HepG2 (cell line): Measurements from ENCODE around the gene BCL2L2. TPM values are rescaled to one million over a fixed set of nuclear protein-coding genes. Genes with fewer than 3 reads are reported as not detected.

Source experiments
- BRF2 ChIP-seq: sonication (generic); formaldehyde crosslinking; IDR thresholded peaks from 2 replicates; pipeline ENCODE4 v1.8.1; 2022; ENCODE audit warnings: mild to moderate bottlenecking, missing genetic modification reagents
- HBP1 ChIP-seq: IDR thresholded peaks from 2 replicates; pipeline ENCODE4 v1.6.1; 2016; ENCODE audit warnings: low read depth, control low read depth
- KIAA2018 ChIP-seq: sonication (generic); formaldehyde crosslinking; IDR thresholded peaks from 2 replicates; pipeline ENCODE4 v1.5.0; 2020; ENCODE audit warnings: mild to moderate bottlenecking, missing genetic modification reagents, borderline replicate concordance
- SAFB2 ChIP-seq: sonication (generic); formaldehyde crosslinking; IDR thresholded peaks from 2 replicates; pipeline ENCODE4 v1.5.1; 2020; ENCODE audit warnings: missing genetic modification reagents, low read depth, mild to moderate bottlenecking, borderline replicate concordance
- SP5 ChIP-seq: IDR thresholded peaks from 2 replicates; pipeline ENCODE4 v1.6.1; 2016; ENCODE audit warnings: low read depth, borderline replicate concordance
- TBX3 ChIP-seq: fragments of 450-650 bp; IDR thresholded peaks from 2 replicates; pipeline ENCODE4 v1.6.1; 2017; ENCODE audit warnings: antibody characterized with exemption, mild to moderate bottlenecking, inconsistent platforms, borderline replicate concordance
- TCF7L2 ChIP-seq: IDR thresholded peaks from 2 replicates; pipeline ENCODE4 v1.6.1; 2011; ENCODE audit warnings: mild to moderate bottlenecking, low read depth, low read length, moderate library complexity
- ZBTB2 ChIP-seq: sonication (generic); formaldehyde crosslinking; IDR thresholded peaks from 2 replicates; pipeline ENCODE4 v1.8.0; 2022; ENCODE audit warnings: low read depth, missing genetic modification reagents
- ZNF10 ChIP-seq: sonication (generic); formaldehyde crosslinking; IDR thresholded peaks from 2 replicates; pipeline ENCODE4 v1.4.0; 2020; ENCODE audit warnings: mild to moderate bottlenecking, low read depth, missing genetic modification reagents, borderline replicate concordance
- ZNF260 ChIP-seq: sonication (generic); formaldehyde crosslinking; IDR thresholded peaks from 2 replicates; pipeline ENCODE4 v1.4.0; 2020; ENCODE audit warnings: missing genetic modification reagents, low read depth, mild to moderate bottlenecking, borderline replicate concordance
- ZNF326 ChIP-seq: sonication (generic); formaldehyde crosslinking; IDR thresholded peaks from 2 replicates; pipeline ENCODE4 v1.4.0; 2020; ENCODE audit warnings: missing genetic modification reagents, borderline replicate concordance
- ZNF329 ChIP-seq: sonication (generic); formaldehyde crosslinking; IDR thresholded peaks from 2 replicates; pipeline ENCODE4 v1.9.0; 2021; ENCODE audit warnings: low read depth, mild to moderate bottlenecking, missing genetic modification reagents
- ZNF816 ChIP-seq: sonication (generic); formaldehyde crosslinking; IDR thresholded peaks from 2 replicates; pipeline ENCODE4 v1.8.0; 2022; ENCODE audit warnings: missing genetic modification reagents, mild to moderate bottlenecking, borderline replicate concordance
- polyA plus RNA-seq, 8 experiments: library from polyadenylated mRNA; depleted of rRNA in 3 of 8; stranded (reverse) in 7 of 8; unstranded in 1 of 8; fragments of >200 nt; fragmentation: Illumina TruSeq in 4 of 8; extraction: Trizol in 4 of 8; gene quantifications; 2 replicates each; pipeline versions ENCODE4 v1.2.1 to v1.2.3, GENCODE V29; 2011 to 2016; ENCODE audit warnings: low read depth in 4 of 8, missing spikeins in 1 of 8, mixed read lengths in 1 of 8; ENCODE audit not compliant: insufficient read depth in 1 of 8
- total RNA-seq, 5 experiments: library from RNA; depleted of rRNA; stranded (reverse); fragments of >200 nt; fragmentation: Illumina TruSeq; extraction: Trizol; gene quantifications; 2 replicates each; pipeline ENCODE4 v1.2.3, GENCODE V29; 2016; ENCODE audit warnings: low read depth in 1 of 5

BCL2L2 gene
- total and polyA plus RNA-seq, 2 of the 13 experiments (the other 11 are each of a cell fraction or from before 2014, with no cell fraction given) = 28.1 to 49.8 TPM

GRCh38 chr14:23327947-23328744 lies 21.5 kb downstream of the BCL2L2 start (continued):
- TF ChIP-seq ZBTB2 (CRISPR knock-in tag) (no peak), SP5 (CRISPR knock-in tag) (peak; percentile 52; the same call in 1 of the 2 replicates), ZNF329 (CRISPR knock-in tag) (no peak), ZNF326 (CRISPR knock-in tag) (no peak), ZNF260 (CRISPR knock-in tag) (no peak), SAFB2 (CRISPR knock-in tag) (no peak), ZNF816 (CRISPR knock-in tag) (no peak), TBX3 (no peak), BRF2 (CRISPR knock-in tag) (no peak), TCF7L2 (no peak), KIAA2018 (CRISPR knock-in tag) (no peak), HBP1 (CRISPR knock-in tag) (no peak), ZNF10 (no peak)
